NT2/D1 (cell line): ENCODE measurements around the gene PRKCSH.

ENCODE experiments used
- SUZ12 ChIP-seq: IDR thresholded peaks from 2 replicates; pipeline ENCODE4 v1.6.1; 2011; ENCODE audit not compliant: insufficient read length, insufficient read depth; ENCODE audit errors: extremely low read depth
- YY1 ChIP-seq: IDR thresholded peaks from 2 replicates; pipeline ENCODE4 v1.6.1; 2011; ENCODE audit not compliant: insufficient read length, insufficient read depth
- ZNF274 ChIP-seq: IDR thresholded peaks from 2 replicates; pipeline ENCODE4 v1.6.1; 2011; ENCODE audit warnings: mild to moderate bottlenecking, low read depth, low read length

DNA sequence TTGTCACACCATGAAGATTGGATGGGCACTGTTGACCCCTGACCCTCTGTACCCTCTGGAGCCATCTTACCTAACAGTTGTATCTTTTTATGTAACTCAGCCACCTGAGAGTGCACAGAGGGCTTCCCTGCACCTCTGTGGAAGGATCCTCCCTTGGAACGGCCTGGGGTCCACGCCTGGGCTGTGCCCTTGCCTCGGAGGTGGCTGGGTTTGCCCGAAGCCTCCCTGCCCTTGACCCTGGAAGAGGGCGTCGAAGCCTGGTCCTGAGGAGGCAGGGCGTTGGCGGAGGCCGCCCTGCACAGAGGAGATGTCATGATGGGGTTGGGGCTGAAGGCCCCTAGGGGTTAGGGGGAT lies 755 bp upstream of the PRKCSH start:
- TF ChIP-seq YY1 = no peak
- TF ChIP-seq ZNF274 = no peak
- no peak for TF ChIP-seq SUZ12
